Osteocyte (in vitro differentiated cells): ENCODE results near the gene PHLDB2. TPM values are rescaled to one million over a fixed set of nuclear protein-coding genes. Genes with fewer than 3 reads are reported as not detected.

ENCODE experiments used
- DNase-seq: peaks from one replicate; pipeline ENCODE4 v3.0.0; 2021; ENCODE audit warnings: mixed read lengths; ENCODE audit not compliant: unreplicated experiment; ENCODE audit errors: extremely low spot score
- H3K27ac Mint-ChIP-seq: one replicate; pipeline ENCODE4 v1.8.0; 2021; ENCODE audit warnings: mild to moderate bottlenecking, mixed read lengths; ENCODE audit not compliant: unreplicated experiment
- H3K27me3 Mint-ChIP-seq: one replicate; pipeline ENCODE4 v1.8.0; 2021; ENCODE audit warnings: mixed read lengths; ENCODE audit not compliant: unreplicated experiment
- H3K36me3 Mint-ChIP-seq: one replicate; pipeline ENCODE4 v1.8.0; 2021; ENCODE audit warnings: mixed read lengths; ENCODE audit not compliant: unreplicated experiment
- H3K4me1 Mint-ChIP-seq: one replicate; pipeline ENCODE4 v1.8.0; 2021; ENCODE audit warnings: mixed read lengths; ENCODE audit not compliant: unreplicated experiment
- H3K4me3 Mint-ChIP-seq: one replicate; pipeline ENCODE4 v1.8.0; 2021; ENCODE audit warnings: mild to moderate bottlenecking, moderate library complexity, mixed read lengths; ENCODE audit not compliant: unreplicated experiment
- H3K9me3 Mint-ChIP-seq: one replicate; pipeline ENCODE4 v1.8.0; 2021; ENCODE audit warnings: mixed read lengths; ENCODE audit not compliant: unreplicated experiment
- total RNA-seq: library from RNA; stranded (reverse); gene quantifications from 2 replicates; pipeline ENCODE4 v1.2.1, GENCODE V29; 2021
- TF ChIP-seq, protein P1 (sequence below): fragments of 200-600 bp; sonication (generic); IDR thresholded peaks from 2 replicates; pipeline ENCODE4 v1.5.0; 2021; ENCODE audit warnings: antibody characterized with exemption, mild to moderate bottlenecking, moderate library complexity

Gene PHLDB2
- total RNA-seq, 1 donor from 2014 or later, result 134 TPM

DNA sequence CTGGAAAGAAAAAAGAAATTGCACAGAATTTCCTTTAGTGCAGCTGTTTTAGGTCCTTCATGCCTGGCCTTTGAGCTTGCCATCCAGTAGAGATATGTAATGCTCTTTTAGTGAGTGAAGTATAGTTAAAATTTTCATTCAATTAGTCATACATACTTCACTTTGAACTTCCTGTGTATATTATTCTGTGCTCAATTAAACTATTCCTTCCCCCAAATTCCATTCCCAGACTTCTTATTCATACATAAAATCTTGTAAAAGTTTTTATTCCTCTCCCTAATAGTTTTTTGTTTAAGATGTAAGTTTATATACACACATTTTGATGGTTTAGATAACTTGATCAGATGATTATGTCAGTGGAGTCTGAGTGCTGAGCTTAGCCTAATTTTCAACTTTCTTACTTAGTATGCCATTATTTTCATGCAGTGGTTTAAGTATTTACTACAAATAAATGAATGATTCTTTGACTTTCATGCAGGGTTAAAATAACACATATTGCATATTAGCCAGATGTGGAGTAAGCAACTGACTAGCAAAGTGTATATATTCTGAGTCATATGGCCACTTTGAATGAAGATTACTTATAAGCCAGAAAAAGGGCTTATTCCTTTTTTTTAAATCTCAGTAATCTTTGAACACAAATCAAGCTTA, 77.3 kb downstream of the PHLDB2 start:
- Mint-ChIP-seq H3K27me3 (no peaks in the 10 kb centered on the region), H3K4me1 (peaks cover 39% of the 10 kb centered on the region), H3K4me3 (no peak overlapping the region), H3K9me3 (no peaks in the 10 kb centered on the region), H3K27ac (peak overlapping the region; percentile 76), H3K36me3 (peaks cover 68% of the 10 kb centered on the region)
- DNase-seq, result no peak
- TF ChIP-seq, protein P1, sequence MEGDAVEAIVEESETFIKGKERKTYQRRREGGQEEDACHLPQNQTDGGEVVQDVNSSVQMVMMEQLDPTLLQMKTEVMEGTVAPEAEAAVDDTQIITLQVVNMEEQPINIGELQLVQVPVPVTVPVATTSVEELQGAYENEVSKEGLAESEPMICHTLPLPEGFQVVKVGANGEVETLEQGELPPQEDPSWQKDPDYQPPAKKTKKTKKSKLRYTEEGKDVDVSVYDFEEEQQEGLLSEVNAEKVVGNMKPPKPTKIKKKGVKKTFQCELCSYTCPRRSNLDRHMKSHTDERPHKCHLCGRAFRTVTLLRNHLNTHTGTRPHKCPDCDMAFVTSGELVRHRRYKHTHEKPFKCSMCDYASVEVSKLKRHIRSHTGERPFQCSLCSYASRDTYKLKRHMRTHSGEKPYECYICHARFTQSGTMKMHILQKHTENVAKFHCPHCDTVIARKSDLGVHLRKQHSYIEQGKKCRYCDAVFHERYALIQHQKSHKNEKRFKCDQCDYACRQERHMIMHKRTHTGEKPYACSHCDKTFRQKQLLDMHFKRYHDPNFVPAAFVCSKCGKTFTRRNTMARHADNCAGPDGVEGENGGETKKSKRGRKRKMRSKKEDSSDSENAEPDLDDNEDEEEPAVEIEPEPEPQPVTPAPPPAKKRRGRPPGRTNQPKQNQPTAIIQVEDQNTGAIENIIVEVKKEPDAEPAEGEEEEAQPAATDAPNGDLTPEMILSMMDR, result no peak

DNA sequence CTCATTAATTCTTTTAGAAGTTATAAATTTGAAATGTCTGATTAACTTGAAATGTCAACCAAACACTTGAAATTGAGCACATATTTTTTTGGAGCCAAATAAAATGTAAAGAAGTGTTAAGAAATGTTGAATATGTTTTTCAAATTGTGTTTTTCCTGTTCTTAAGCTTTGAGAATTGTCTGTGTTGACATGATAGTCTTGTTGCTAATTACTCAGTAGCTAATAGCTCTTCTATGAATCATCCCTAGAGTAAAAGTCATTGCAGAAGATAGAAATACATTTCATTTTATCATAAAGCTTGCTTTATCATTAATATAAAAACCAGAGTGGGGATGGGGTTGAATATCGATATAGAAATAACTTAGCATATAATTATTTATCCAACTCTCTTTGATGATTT, 77.9 kb downstream of the PHLDB2 start:
- H3K9me3 Mint-ChIP-seq, result no peaks in the 10 kb centered on the region
- peaks cover 67% of the 10 kb centered on the region for H3K36me3 Mint-ChIP-seq
- TF ChIP-seq, protein P1, result no peak
- peaks cover 39% of the 10 kb centered on the region for H3K4me1 Mint-ChIP-seq
- peak overlapping the region; percentile 76 for H3K27ac Mint-ChIP-seq
- no peaks in the 10 kb centered on the region for H3K27me3 Mint-ChIP-seq
- DNase-seq, result no peak
- no peak overlapping the region for H3K4me3 Mint-ChIP-seq

DNA sequence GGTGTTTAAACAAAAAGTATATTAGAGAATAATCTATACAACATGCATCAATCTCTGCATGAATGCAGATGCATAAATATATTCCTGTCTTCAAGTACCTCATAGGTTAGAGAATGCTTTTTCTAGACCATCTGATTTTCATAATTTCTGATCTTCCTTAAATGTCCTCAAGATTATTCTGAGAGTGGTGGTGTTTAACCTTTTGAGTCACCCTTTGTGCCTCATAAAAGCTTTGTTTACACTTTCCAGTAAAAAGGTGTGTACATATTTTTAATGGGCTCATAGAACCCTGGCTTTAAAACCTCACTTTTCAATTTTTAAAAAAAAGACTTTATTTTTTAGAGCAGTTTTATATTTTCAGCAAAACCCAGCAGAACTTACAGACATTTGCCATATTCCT, 78.8 kb downstream of the PHLDB2 start:
- Mint-ChIP-seq H3K27me3 (no peaks in the 10 kb centered on the region), H3K4me1 (peaks cover 39% of the 10 kb centered on the region), H3K27ac (no peak overlapping the region), H3K4me3 (no peak overlapping the region), H3K36me3 (peaks cover 63% of the 10 kb centered on the region), H3K9me3 (no peaks in the 10 kb centered on the region)
- TF ChIP-seq, protein P1, result no peak
- no peak for DNase-seq

DNA sequence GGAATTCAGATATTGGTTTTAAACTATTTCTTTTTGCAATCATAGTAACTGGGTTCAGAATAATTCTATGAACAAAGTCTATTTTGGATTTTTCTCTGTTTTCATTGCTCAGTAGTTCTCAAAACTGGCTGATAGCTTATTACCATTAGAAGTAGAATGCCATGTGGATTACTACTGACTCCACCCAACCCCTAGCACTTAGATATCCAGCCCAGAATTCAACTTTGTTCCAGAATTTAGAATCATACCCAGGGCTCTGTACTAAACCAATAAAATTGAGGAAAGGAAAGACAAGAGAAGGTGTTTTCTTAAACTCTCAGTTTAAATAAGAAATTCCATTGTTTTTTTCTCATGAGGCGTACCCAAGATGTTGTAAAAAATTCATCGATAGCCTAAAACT, 80.8 kb downstream of the PHLDB2 start:
- TF ChIP-seq, protein P1, result no peak
- H3K36me3 Mint-ChIP-seq, result peaks cover 54% of the 10 kb centered on the region
- peaks cover 32% of the 10 kb centered on the region for H3K4me1 Mint-ChIP-seq
- no peak overlapping the region for H3K27ac Mint-ChIP-seq
- no peaks in the 10 kb centered on the region for H3K27me3 Mint-ChIP-seq
- H3K9me3 Mint-ChIP-seq, result no peaks in the 10 kb centered on the region
- DNase-seq, result no peak
- no peak overlapping the region for H3K4me3 Mint-ChIP-seq

DNA sequence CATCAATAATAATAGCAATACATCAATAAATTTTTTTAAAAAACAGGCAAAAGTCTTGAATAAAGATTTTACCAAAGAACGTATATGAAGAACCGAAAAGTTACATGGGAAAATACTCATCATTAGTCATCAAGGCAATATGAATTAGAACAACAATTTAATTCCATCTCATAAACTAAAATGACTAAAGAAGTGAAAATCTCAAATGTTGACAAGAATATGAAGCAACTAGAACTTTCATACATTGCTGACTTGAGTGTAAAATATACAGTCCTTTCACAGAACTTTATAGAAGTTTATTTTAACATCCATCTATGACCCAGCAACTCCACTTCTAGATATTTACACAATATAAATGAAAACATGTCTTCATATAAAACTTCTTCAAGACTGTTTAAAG, 84.5 kb downstream of the PHLDB2 start:
- H3K27me3 Mint-ChIP-seq, result no peaks in the 10 kb centered on the region
- H3K36me3 Mint-ChIP-seq, result peaks cover 71% of the 10 kb centered on the region
- TF ChIP-seq, protein P1, result no peak
- H3K9me3 Mint-ChIP-seq, result no peaks in the 10 kb centered on the region
- peaks cover 3% of the 10 kb centered on the region for H3K4me1 Mint-ChIP-seq
- DNase-seq, result no peak
- H3K27ac Mint-ChIP-seq, result no peak overlapping the region
- no peak overlapping the region for H3K4me3 Mint-ChIP-seq
